H1 (cell line): ENCODE results near the gene TMEM14C. TPM values are rescaled to one million over a fixed set of nuclear protein-coding genes. Genes with fewer than 3 reads are reported as not detected.

ENCODE experiments used
- CBX5 ChIP-seq: fragments of 300-800, 300-1000 bp; sonication (generic); IDR thresholded peaks from 2 replicates; pipeline ENCODE4 v1.7.1; 2016; ENCODE audit warnings: antibody characterized with exemption, low read length, low read depth
- GTF2F1 ChIP-seq: IDR thresholded peaks from 2 replicates; pipeline ENCODE4 v1.6.1; 2012; ENCODE audit warnings: low read depth, low read length, improper control_type of control experiment, borderline replicate concordance
- PHF8 ChIP-seq: fragments of 200-600 bp; sonication (generic); conservative IDR thresholded peaks from 2 replicates; pipeline ENCODE4 v1.7.1; 2012; ENCODE audit warnings: low read depth, mild to moderate bottlenecking, inconsistent platforms, low read length, moderate library complexity
- POLR2AphosphoS5 ChIP-seq: IDR thresholded peaks from 2 replicates; pipeline ENCODE4 v1.6.1; 2011; ENCODE audit warnings: low read depth, low read length
- POU5F1 ChIP-seq: IDR thresholded peaks from 2 replicates; pipeline ENCODE4 v1.6.1; 2011; ENCODE audit warnings: low read depth, mild to moderate bottlenecking, low read length, moderate library complexity
- RBBP5 ChIP-seq: IDR thresholded peaks from 2 replicates; pipeline ENCODE4 v1.7.1; 2012; ENCODE audit warnings: low read depth, mild to moderate bottlenecking, inconsistent platforms, low read length, moderate library complexity, borderline replicate concordance
- SIRT6 ChIP-seq: IDR thresholded peaks from one replicate; pipeline ENCODE4 v1.7.1; 2012; ENCODE audit warnings: low read length, inconsistent platforms
- SUZ12 ChIP-seq: fragments of 200-600 bp; sonication (generic); IDR thresholded peaks from 2 replicates; pipeline ENCODE4 v1.6.1; 2012; ENCODE audit warnings: mild to moderate bottlenecking, inconsistent platforms, low read length, moderate library complexity, mixed read lengths
- polyA plus RNA-seq, 7 experiments: library from polyadenylated mRNA; depleted of rRNA in 3 of 7; stranded (reverse) in 5 of 7; unstranded in 2 of 7; fragments of >200 nt in 5 of 7; fragments of 200-250 nt in 2 of 7; gene quantifications; 1 replicate in 5 of 7; 2 replicates in 1 of 7; 4 replicates in 1 of 7; pipeline versions ENCODE4 v1.2.1 to v1.2.3, GENCODE V29; 2011 to 2013; ENCODE audit warnings: missing spikeins in 2 of 7, mixed read lengths in 2 of 7
- total RNA-seq: library from RNA; stranded (reverse); fragmentation: NEBNext Ultra II Directional; extraction: Animal tissue kit (Norgen Biotek cat#: 25700); gene quantifications from 2 replicates; pipeline ENCODE4 v1.2.1, GENCODE V29; 2021

The TMEM14C gene
- total and polyA plus RNA-seq, 2 of the 8 experiments (the other 6 are each of a cell fraction or from before 2014, with no cell fraction given), result 116 to 157 TPM

DNA sequence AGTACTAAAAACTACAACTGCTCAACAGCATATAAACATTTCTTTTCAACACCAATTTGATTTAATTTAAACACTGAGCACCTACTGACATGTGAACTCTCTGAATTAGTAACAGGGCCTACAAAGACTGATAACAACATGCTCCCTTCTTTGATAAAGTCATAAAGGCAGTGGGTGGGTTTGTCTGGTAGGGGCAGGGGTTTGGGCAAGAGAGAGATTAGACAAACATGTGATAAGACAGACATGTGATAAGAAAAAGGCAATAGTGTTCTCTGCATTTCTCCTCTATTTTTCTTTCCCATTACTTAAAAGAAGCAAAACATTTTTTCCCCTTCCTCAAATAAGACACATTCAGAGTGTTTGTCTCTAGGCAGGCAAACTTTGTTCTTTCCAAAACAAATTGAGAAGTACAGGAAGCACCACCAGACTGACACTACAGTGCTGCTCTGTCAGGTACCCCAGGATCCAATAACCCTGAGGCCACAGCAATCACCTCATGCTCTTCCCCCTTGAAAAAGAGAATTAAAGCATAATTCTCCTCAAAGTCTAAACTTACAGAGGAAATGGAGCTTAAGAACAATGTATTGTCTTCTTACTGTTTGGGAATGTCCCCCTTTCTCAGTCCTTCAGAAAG is 40.4 kb upstream of the TMEM14C start (continued):
- no peak for TF ChIP-seq POU5F1
- TF ChIP-seq GTF2F1, result no peak
- TF ChIP-seq RBBP5, result no peak
- TF ChIP-seq POLR2AphosphoS5, result no peak
- no peak for TF ChIP-seq CBX5
- no peak for TF ChIP-seq SUZ12
- TF ChIP-seq PHF8, result no peak
- no peak for TF ChIP-seq SIRT6
